HepG2 (cell line): ENCODE measurements around the gene THRA. TPM values are rescaled to one million over a fixed set of nuclear protein-coding genes. Genes with fewer than 3 reads are reported as not detected.

Experiments
- ADNP ChIP-seq: sonication (generic); formaldehyde crosslinking; IDR thresholded peaks from 2 replicates; pipeline ENCODE4 v1.4.0; 2020; ENCODE audit warnings: missing genetic modification reagents
- CCAR2 ChIP-seq: fragments of 200-400 bp; formaldehyde crosslinking; optimal IDR thresholded peaks from 2 replicates; pipeline ENCODE3; 2018; ENCODE audit warnings: low read depth, mild to moderate bottlenecking, low read length, moderate library complexity
- CREM ChIP-seq, 2 experiments: sonication (generic) in 1 of 2; formaldehyde crosslinking in 1 of 2; IDR thresholded peaks; 2 replicates each; pipeline versions ENCODE4 v1.4.0 to v1.6.1; 2016 to 2020; ENCODE audit warnings: antibody characterized with exemption in 1 of 2, mild to moderate bottlenecking in 1 of 2, missing genetic modification reagents in 1 of 2
- EP300 ChIP-seq, 3 experiments: sonication (generic) in 1 of 3; formaldehyde crosslinking in 1 of 3; IDR thresholded peaks; 2 replicates each; pipeline versions ENCODE4 v1.5.1 to v1.6.1; 2011 to 2020; ENCODE audit warnings: low read depth in 2 of 3, low read length in 2 of 3, borderline replicate concordance in 1 of 3, improper control_type of control experiment in 1 of 3, mild to moderate bottlenecking in 1 of 3, missing genetic modification reagents in 1 of 3, moderate library complexity in 1 of 3
- FOXO1 ChIP-seq: sonication (generic); formaldehyde crosslinking; IDR thresholded peaks from 2 replicates; pipeline ENCODE4 v1.4.0; 2020; ENCODE audit warnings: missing genetic modification reagents
- GFI1 ChIP-seq: sonication (generic); formaldehyde crosslinking; IDR thresholded peaks from 2 replicates; pipeline ENCODE4 v1.5.0; 2020; ENCODE audit warnings: missing genetic modification reagents, mild to moderate bottlenecking, borderline replicate concordance
- GTF2F1 ChIP-seq: fragments of 150-350 bp; IDR thresholded peaks from 2 replicates; pipeline ENCODE4 v1.6.1; 2014; ENCODE audit warnings: low read length
- ISX ChIP-seq: sonication (generic); formaldehyde crosslinking; conservative IDR thresholded peaks from 2 replicates; pipeline ENCODE4 v1.5.0; 2020; ENCODE audit warnings: missing genetic modification reagents
- MEIS2 ChIP-seq: sonication (generic); formaldehyde crosslinking; IDR thresholded peaks from 2 replicates; pipeline ENCODE4 v1.9.0; 2021; ENCODE audit warnings: mild to moderate bottlenecking, missing genetic modification reagents
- MTA3 ChIP-seq: sonication (generic); formaldehyde crosslinking; IDR thresholded peaks from 2 replicates; pipeline ENCODE4 v1.4.0; 2020; ENCODE audit warnings: missing genetic modification reagents
- POLR2A ChIP-seq, 2 experiments: IDR thresholded peaks; 2 replicates each; pipeline ENCODE4 v1.6.1; 2011; ENCODE audit warnings: low read depth in 2 of 2, low read length in 2 of 2, mild to moderate bottlenecking in 1 of 2, moderate library complexity in 1 of 2; ENCODE audit not compliant: insufficient read depth in 1 of 2
- SP140L ChIP-seq: sonication (generic); formaldehyde crosslinking; IDR thresholded peaks from 2 replicates; pipeline ENCODE4 v1.4.0; 2020; ENCODE audit warnings: missing genetic modification reagents, borderline replicate concordance
- TEAD2 ChIP-seq: sonication (generic); formaldehyde crosslinking; IDR thresholded peaks from 2 replicates; pipeline ENCODE4 v1.9.0; 2021; ENCODE audit warnings: missing genetic modification reagents
- ZFY ChIP-seq: sonication (generic); formaldehyde crosslinking; IDR thresholded peaks from 2 replicates; pipeline ENCODE4 v1.4.0; 2020; ENCODE audit warnings: missing genetic modification reagents
- ZNF331 ChIP-seq: sonication (generic); formaldehyde crosslinking; IDR thresholded peaks from 2 replicates; pipeline ENCODE4 v1.4.0; 2020; ENCODE audit warnings: missing genetic modification reagents
- ZNF33A ChIP-seq: sonication (generic); formaldehyde crosslinking; IDR thresholded peaks from 2 replicates; pipeline ENCODE4 v1.5.1; 2020; ENCODE audit warnings: missing genetic modification reagents, mild to moderate bottlenecking, moderate library complexity, borderline replicate concordance
- ZNF468 ChIP-seq: sonication (generic); formaldehyde crosslinking; IDR thresholded peaks from 2 replicates; pipeline ENCODE4 v1.8.0; 2022; ENCODE audit warnings: mild to moderate bottlenecking, moderate library complexity, missing genetic modification reagents
- polyA plus RNA-seq, 8 experiments: library from polyadenylated mRNA; depleted of rRNA in 3 of 8; stranded (reverse) in 7 of 8; unstranded in 1 of 8; fragments of >200 nt; fragmentation: Illumina TruSeq in 4 of 8; extraction: Trizol in 4 of 8; gene quantifications; 2 replicates each; pipeline versions ENCODE4 v1.2.1 to v1.2.3, GENCODE V29; 2011 to 2016; ENCODE audit warnings: low read depth in 4 of 8, missing spikeins in 1 of 8, mixed read lengths in 1 of 8; ENCODE audit not compliant: insufficient read depth in 1 of 8
- total RNA-seq, 5 experiments: library from RNA; depleted of rRNA; stranded (reverse); fragments of >200 nt; fragmentation: Illumina TruSeq; extraction: Trizol; gene quantifications; 2 replicates each; pipeline ENCODE4 v1.2.3, GENCODE V29; 2016; ENCODE audit warnings: low read depth in 1 of 5
- TF ChIP-seq, protein P1 (sequence below): sonication (generic); formaldehyde crosslinking; IDR thresholded peaks from 2 replicates; pipeline ENCODE4 v1.8.0; 2022; ENCODE audit warnings: low read depth, missing genetic modification reagents
- TF ChIP-seq, protein P2 (sequence below): sonication (generic); IDR thresholded peaks from 2 replicates; pipeline ENCODE4 v1.6.1; 2016; ENCODE audit warnings: low read depth, borderline replicate concordance
- TF ChIP-seq, protein P3 (sequence below): sonication (generic); formaldehyde crosslinking; IDR thresholded peaks from 2 replicates; pipeline ENCODE4 v1.4.0; 2020; ENCODE audit warnings: missing genetic modification reagents, borderline replicate concordance
- TF ChIP-seq, protein P4 (sequence below): sonication (generic); formaldehyde crosslinking; IDR thresholded peaks from 2 replicates; pipeline ENCODE4 v1.5.1; 2020; ENCODE audit warnings: missing genetic modification reagents, mild to moderate bottlenecking, borderline replicate concordance
- TF ChIP-seq, protein P5 (sequence below): sonication (generic); formaldehyde crosslinking; IDR thresholded peaks from 2 replicates; pipeline ENCODE4 v1.5.0; 2020; ENCODE audit warnings: mild to moderate bottlenecking, missing genetic modification reagents

Gene THRA
- total and polyA plus RNA-seq, 2 of the 13 experiments (the other 11 are each of a cell fraction or from before 2014, with no cell fraction given) = 8.0 to 9.9 TPM

DNA sequence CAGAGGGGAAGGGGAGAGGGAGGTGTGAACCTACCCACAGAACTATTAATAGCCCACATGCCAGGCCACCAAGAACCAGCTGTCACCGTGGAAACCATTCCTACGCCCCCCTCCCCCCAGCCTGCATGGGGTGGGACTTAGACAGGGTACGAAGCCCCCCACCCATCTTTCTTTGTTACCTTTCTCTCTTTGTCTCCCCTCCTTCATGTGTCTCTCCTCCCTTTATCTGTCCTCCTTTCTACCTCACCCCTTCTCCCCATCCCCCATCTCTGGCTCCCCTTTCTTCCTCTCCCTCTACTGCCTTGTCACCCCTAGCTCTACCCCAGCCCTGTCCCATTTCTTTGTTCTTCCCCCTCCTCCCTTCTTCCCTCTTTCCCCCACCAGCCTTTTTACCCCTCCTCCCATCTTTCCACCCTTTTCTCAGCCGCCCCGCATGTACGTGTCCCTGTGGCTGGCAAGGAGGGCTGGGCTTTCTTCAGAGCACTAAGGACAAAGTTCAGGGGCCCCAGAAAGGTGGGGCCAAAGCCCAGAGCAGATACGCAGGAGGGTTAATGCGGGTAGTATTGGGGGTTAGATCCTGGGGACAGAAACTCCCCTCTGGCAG is 8.0 kb downstream of the THRA start (continued):
- TF ChIP-seq, protein P1, sequence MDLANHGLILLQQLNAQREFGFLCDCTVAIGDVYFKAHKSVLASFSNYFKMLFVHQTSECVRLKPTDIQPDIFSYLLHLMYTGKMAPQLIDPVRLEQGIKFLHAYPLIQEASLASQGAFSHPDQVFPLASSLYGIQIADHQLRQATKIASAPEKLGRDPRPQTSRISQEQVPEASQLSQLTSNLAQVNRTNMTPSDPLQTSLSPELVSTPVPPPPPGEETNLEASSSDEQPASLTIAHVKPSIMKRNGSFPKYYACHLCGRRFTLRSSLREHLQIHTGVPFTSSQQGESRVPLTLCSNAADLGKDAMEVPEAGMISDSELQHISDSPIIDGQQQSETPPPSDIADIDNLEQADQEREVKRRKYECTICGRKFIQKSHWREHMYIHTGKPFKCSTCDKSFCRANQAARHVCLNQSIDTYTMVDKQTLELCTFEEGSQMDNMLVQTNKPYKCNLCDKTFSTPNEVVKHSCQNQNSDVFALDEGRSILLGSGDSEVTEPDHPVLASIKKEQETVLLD (CRISPR knock-in tag) = no peak
- TF ChIP-seq, protein P2, sequence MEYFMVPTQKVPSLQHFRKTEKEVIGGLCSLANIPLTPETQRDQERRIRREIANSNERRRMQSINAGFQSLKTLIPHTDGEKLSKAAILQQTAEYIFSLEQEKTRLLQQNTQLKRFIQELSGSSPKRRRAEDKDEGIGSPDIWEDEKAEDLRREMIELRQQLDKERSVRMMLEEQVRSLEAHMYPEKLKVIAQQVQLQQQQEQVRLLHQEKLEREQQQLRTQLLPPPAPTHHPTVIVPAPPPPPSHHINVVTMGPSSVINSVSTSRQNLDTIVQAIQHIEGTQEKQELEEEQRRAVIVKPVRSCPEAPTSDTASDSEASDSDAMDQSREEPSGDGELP = no peak
- no peak for TF ChIP-seq SP140L
- no peak for TF ChIP-seq CREM (IDR thresholded peaks at IDR 0.05)
- no peak for TF ChIP-seq CREM (CRISPR knock-in tag; IDR thresholded peaks at IDR 0.05)
- TF ChIP-seq, protein P3, sequence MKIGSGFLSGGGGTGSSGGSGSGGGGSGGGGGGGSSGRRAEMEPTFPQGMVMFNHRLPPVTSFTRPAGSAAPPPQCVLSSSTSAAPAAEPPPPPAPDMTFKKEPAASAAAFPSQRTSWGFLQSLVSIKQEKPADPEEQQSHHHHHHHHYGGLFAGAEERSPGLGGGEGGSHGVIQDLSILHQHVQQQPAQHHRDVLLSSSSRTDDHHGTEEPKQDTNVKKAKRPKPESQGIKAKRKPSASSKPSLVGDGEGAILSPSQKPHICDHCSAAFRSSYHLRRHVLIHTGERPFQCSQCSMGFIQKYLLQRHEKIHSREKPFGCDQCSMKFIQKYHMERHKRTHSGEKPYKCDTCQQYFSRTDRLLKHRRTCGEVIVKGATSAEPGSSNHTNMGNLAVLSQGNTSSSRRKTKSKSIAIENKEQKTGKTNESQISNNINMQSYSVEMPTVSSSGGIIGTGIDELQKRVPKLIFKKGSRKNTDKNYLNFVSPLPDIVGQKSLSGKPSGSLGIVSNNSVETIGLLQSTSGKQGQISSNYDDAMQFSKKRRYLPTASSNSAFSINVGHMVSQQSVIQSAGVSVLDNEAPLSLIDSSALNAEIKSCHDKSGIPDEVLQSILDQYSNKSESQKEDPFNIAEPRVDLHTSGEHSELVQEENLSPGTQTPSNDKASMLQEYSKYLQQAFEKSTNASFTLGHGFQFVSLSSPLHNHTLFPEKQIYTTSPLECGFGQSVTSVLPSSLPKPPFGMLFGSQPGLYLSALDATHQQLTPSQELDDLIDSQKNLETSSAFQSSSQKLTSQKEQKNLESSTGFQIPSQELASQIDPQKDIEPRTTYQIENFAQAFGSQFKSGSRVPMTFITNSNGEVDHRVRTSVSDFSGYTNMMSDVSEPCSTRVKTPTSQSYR = no peak
- TF ChIP-seq TEAD2 (CRISPR knock-in tag) = no peak
- no peak for TF ChIP-seq GFI1 (CRISPR knock-in tag)
- TF ChIP-seq ZNF331 (CRISPR knock-in tag) = no peak
- TF ChIP-seq MEIS2 (CRISPR knock-in tag) = no peak
- TF ChIP-seq ZFY (CRISPR knock-in tag) = no peak
- TF ChIP-seq, protein P4, sequence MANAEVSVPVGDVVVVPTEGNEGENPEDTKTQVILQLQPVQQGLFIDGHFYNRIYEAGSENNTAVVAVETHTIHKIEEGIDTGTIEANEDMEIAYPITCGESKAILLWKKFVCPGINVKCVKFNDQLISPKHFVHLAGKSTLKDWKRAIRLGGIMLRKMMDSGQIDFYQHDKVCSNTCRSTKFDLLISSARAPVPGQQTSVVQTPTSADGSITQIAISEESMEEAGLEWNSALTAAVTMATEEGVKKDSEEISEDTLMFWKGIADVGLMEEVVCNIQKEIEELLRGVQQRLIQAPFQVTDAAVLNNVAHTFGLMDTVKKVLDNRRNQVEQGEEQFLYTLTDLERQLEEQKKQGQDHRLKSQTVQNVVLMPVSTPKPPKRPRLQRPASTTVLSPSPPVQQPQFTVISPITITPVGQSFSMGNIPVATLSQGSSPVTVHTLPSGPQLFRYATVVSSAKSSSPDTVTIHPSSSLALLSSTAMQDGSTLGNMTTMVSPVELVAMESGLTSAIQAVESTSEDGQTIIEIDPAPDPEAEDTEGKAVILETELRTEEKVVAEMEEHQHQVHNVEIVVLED = no peak
- no peak for TF ChIP-seq CCAR2
- no peak for TF ChIP-seq ZNF33A
- peak in 1 of 2 experiments; percentile 55; a peak in 1 of 4 replicates for TF ChIP-seq EP300 (IDR thresholded peaks at IDR 0.05; ENCODE audit: low read depth in 2 of 2, low read length in 2 of 2)
- no peak for TF ChIP-seq EP300 (CRISPR knock-in tag; IDR thresholded peaks at IDR 0.05; ENCODE audit: borderline replicate concordance)
- no peak for TF ChIP-seq ADNP (CRISPR knock-in tag)
- TF ChIP-seq FOXO1 (CRISPR knock-in tag) = no peak
- no peak for TF ChIP-seq ZNF468 (CRISPR knock-in tag)
- no peak for TF ChIP-seq GTF2F1
- TF ChIP-seq ISX = no peak
- TF ChIP-seq, protein P5, sequence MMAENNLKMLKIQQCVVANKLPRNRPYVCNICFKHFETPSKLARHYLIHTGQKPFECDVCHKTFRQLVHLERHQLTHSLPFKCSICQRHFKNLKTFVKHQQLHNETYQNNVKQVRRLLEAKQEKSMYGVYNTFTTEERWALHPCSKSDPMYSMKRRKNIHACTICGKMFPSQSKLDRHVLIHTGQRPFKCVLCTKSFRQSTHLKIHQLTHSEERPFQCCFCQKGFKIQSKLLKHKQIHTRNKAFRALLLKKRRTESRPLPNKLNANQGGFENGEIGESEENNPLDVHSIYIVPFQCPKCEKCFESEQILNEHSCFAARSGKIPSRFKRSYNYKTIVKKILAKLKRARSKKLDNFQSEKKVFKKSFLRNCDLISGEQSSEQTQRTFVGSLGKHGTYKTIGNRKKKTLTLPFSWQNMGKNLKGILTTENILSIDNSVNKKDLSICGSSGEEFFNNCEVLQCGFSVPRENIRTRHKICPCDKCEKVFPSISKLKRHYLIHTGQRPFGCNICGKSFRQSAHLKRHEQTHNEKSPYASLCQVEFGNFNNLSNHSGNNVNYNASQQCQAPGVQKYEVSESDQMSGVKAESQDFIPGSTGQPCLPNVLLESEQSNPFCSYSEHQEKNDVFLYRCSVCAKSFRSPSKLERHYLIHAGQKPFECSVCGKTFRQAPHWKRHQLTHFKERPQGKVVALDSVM (CRISPR knock-in tag) = no peak
- TF ChIP-seq MTA3 = no peak
- TF ChIP-seq POLR2A (IDR thresholded peaks at IDR 0.05; ENCODE audit: insufficient read depth in 1 of 2, low read depth in 2 of 2, low read length in 2 of 2) = no peak
